ENCODE data around the gene HAUS8. TPM values are rescaled to one million over a fixed set of nuclear protein-coding genes. Genes with fewer than 3 reads are reported as not detected.

The HAUS8 gene
- total and polyA plus RNA-seq, 2 experiments from 2014 or later, result 11.5 to 14.2 TPM

DNA sequence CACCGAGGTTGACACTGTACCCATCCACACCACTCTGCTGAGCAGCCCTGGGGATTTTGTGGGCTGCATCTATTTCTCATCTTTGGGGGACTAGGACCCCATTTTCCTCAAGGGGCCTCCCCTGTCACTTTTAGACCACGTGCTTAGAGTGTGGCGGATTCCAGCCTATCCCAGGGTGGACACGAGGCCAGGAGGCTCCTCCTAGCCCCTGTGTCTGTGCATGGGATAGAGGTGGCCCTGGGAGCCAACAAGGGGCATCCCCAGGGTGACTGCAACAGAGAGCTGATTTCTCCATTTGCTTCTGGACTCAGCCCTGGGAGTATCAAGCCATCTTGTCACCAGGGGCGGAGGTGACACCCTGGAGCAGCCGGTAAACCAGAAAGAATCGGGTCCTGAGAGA, 72.8 kb downstream of the HAUS8 start:
- Histone ChIP-seq H3K27ac (no peak overlapping the region), H3K36me3 (no peaks in the 10 kb centered on the region), H3K4me1 (ENCODE audit: low read depth) (no peaks in the 10 kb centered on the region), H3K27me3 (no peaks in the 10 kb centered on the region), H3K9me3 (ENCODE audit: low read depth) (no peaks in the 10 kb centered on the region), H3K4me3 (no peak overlapping the region)
- DNase-seq (ENCODE audit: low read depth in 1 of 2, low spot score in 1 of 2), result no peak
- TF ChIP-seq, protein P1, sequence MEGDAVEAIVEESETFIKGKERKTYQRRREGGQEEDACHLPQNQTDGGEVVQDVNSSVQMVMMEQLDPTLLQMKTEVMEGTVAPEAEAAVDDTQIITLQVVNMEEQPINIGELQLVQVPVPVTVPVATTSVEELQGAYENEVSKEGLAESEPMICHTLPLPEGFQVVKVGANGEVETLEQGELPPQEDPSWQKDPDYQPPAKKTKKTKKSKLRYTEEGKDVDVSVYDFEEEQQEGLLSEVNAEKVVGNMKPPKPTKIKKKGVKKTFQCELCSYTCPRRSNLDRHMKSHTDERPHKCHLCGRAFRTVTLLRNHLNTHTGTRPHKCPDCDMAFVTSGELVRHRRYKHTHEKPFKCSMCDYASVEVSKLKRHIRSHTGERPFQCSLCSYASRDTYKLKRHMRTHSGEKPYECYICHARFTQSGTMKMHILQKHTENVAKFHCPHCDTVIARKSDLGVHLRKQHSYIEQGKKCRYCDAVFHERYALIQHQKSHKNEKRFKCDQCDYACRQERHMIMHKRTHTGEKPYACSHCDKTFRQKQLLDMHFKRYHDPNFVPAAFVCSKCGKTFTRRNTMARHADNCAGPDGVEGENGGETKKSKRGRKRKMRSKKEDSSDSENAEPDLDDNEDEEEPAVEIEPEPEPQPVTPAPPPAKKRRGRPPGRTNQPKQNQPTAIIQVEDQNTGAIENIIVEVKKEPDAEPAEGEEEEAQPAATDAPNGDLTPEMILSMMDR (IDR thresholded peaks at IDR 0.05; ENCODE audit: low read depth, low read length), result no peak

- Histone ChIP-seq H3K9me3 (ENCODE audit: low read depth) (no peaks in the 10 kb centered on the region), H3K4me1 (ENCODE audit: low read depth) (no peaks in the 10 kb centered on the region), H3K4me3 (no peak overlapping the region), H3K27ac (no peak overlapping the region), H3K36me3 (no peaks in the 10 kb centered on the region), H3K27me3 (no peaks in the 10 kb centered on the region)
- DNase-seq (ENCODE audit: low read depth in 1 of 2, low spot score in 1 of 2), result no peak
- TF ChIP-seq, protein P1 (IDR thresholded peaks at IDR 0.05; ENCODE audit: low read depth, low read length), result no peak
Measured at GRCh38 chr19:17001603-17002183, 73.6 kb downstream of the HAUS8 start.

Other genes starting within 250 kb of the HAUS8 start
- 48.3 and 75.3 TPM in 2 replicates for gene SIN3B, start 246.1 kb downstream of the HAUS8 start, total RNA-seq
- 37.1 and 52.0 TPM in 2 replicates for gene SIN3B, start 246.1 kb downstream of the HAUS8 start, polyA plus RNA-seq
- 0.33 and 0.67 TPM in 2 replicates for gene F2RL3, start 186.5 kb downstream of the HAUS8 start, total RNA-seq
- gene F2RL3, start 186.5 kb downstream of the HAUS8 start, polyA plus RNA-seq, result 1.0 and 1.4 TPM in 2 replicates
- gene CPAMD8, start 48.6 kb downstream of the HAUS8 start, total RNA-seq, result 31.8 and 53.4 TPM in 2 replicates
- gene CPAMD8, start 48.6 kb downstream of the HAUS8 start, polyA plus RNA-seq, result 18.1 and 27.1 TPM in 2 replicates
- gene MYO9B, start 325 bp upstream of the HAUS8 start, total RNA-seq, result 47.9 and 50.8 TPM in 2 replicates
- 17.7 and 20.8 TPM in 2 replicates for gene MYO9B, start 325 bp upstream of the HAUS8 start, polyA plus RNA-seq
- gene USE1, start 139.9 kb upstream of the HAUS8 start, total RNA-seq, result 24.3 and 38.1 TPM in 2 replicates
- gene USE1, start 139.9 kb upstream of the HAUS8 start, polyA plus RNA-seq, result 28.5 and 47.8 TPM in 2 replicates
- 9.3 and 14.5 TPM in 2 replicates for gene OCEL1, start 150.8 kb upstream of the HAUS8 start, total RNA-seq
- 31.3 and 42.5 TPM in 2 replicates for gene OCEL1, start 150.8 kb upstream of the HAUS8 start, polyA plus RNA-seq
- 147 and 173 TPM in 2 replicates for gene NR2F6, start 170.5 kb upstream of the HAUS8 start, total RNA-seq
- 124 and 141 TPM in 2 replicates for gene NR2F6, start 170.5 kb upstream of the HAUS8 start, polyA plus RNA-seq
- gene USHBP1, start 189.3 kb upstream of the HAUS8 start, total RNA-seq, result 0.07 and 0.39 TPM in 2 replicates
- gene USHBP1, start 189.3 kb upstream of the HAUS8 start, polyA plus RNA-seq, result 0.56 and 2.2 TPM in 2 replicates
- 115 and 141 TPM in 2 replicates for gene BABAM1, start 192.0 kb upstream of the HAUS8 start, total RNA-seq
- 136 and 140 TPM in 2 replicates for gene BABAM1, start 192.0 kb upstream of the HAUS8 start, polyA plus RNA-seq
- 1.9 and 5.7 TPM in 2 replicates for gene ANKLE1, start 206.4 kb upstream of the HAUS8 start, total RNA-seq
- 1.1 and 3.3 TPM in 2 replicates for gene ANKLE1, start 206.4 kb upstream of the HAUS8 start, polyA plus RNA-seq
- gene ABHD8, start 228.0 kb upstream of the HAUS8 start, total RNA-seq, result 41.6 and 50.6 TPM in 2 replicates
- 38.1 and 46.8 TPM in 2 replicates for gene ABHD8, start 228.0 kb upstream of the HAUS8 start, polyA plus RNA-seq
- gene MRPL34, start 230.4 kb upstream of the HAUS8 start, total RNA-seq, result 274 and 304 TPM in 2 replicates
- gene MRPL34, start 230.4 kb upstream of the HAUS8 start, polyA plus RNA-seq, result 172 and 184 TPM in 2 replicates
- gene DDA1, start 234.1 kb upstream of the HAUS8 start, total RNA-seq, result 45.4 and 47.6 TPM in 2 replicates
- 53.3 and 55.2 TPM in 2 replicates for gene DDA1, start 234.1 kb upstream of the HAUS8 start, polyA plus RNA-seq